GM19468 (cell line): Measurements from ENCODE around the gene UTS2R.

Source experiments
- ATAC-seq: cut with Tn5 transposase; IDR thresholded peaks from one replicate; pipeline ENCODE4 v1.9.1; 2021; ENCODE audit warnings: mild to moderate bottlenecking, moderate library complexity, moderate number of reproducible peaks; ENCODE audit not compliant: unreplicated experiment; ENCODE audit errors: extremely low read depth

UTS2R gene

GRCh38 chr17:82386881-82387704 lies 15.5 kb downstream of the UTS2R start:
- no peak for ATAC-seq

- no peak for ATAC-seq
Observed at GRCh38 chr17:82387705-82388106, 16.1 kb downstream of the UTS2R start.

GRCh38 chr17:82388223-82388921 lies 16.8 kb downstream of the UTS2R start:
- ATAC-seq, result no peak

GRCh38 chr17:82388922-82389283 lies 17.3 kb downstream of the UTS2R start:
- no peak for ATAC-seq

GRCh38 chr17:82389379-82389778 lies 17.8 kb downstream of the UTS2R start:
- no peak for ATAC-seq

GRCh38 chr17:82390015-82390859 lies 18.7 kb downstream of the UTS2R start:
- no peak for ATAC-seq

GRCh38 chr17:82390860-82391435 lies 19.4 kb downstream of the UTS2R start:
- no peak for ATAC-seq

GRCh38 chr17:82391496-82392066 lies 20.0 kb downstream of the UTS2R start:
- no peak for ATAC-seq

- no peak for ATAC-seq
Observed at GRCh38 chr17:82392209-82392920, 20.8 kb downstream of the UTS2R start.

GRCh38 chr17:82392941-82393340 lies 21.4 kb downstream of the UTS2R start:
- no peak for ATAC-seq

- no peak for ATAC-seq
Observed at GRCh38 chr17:82394278-82394677, 22.7 kb downstream of the UTS2R start.

GRCh38 chr17:82396601-82397435 lies 25.3 kb downstream of the UTS2R start:
- ATAC-seq, result no peak

- no peak for ATAC-seq
Observed at GRCh38 chr17:82397449-82398335, 26.1 kb downstream of the UTS2R start.

GRCh38 chr17:82399041-82399441 lies 27.5 kb downstream of the UTS2R start:
- ATAC-seq, result no peak

- no peak for ATAC-seq
Observed at GRCh38 chr17:82399601-82400101, 28.1 kb downstream of the UTS2R start.

GRCh38 chr17:82400206-82400605 lies 28.6 kb downstream of the UTS2R start:
- ATAC-seq, result no peak

- no peak for ATAC-seq
Observed at GRCh38 chr17:82400830-82401229, 29.3 kb downstream of the UTS2R start.
